SK-N-SH treated with all-trans-retinoic acid at 6 μM for 48 hours (cell line): ENCODE data around the gene HOXA2.

Experiments used
- ATAC-seq: fragments of 200-7000 bp; cut with Tn5 transposase; 3 replicates; pipeline ENCODE4 v1.9.1; 2020; ENCODE audit warnings: mild to moderate bottlenecking, moderate library complexity
- ARNTL ChIP-seq: fragments of 450-650 bp; formaldehyde crosslinking; IDR thresholded peaks from 2 replicates; pipeline ENCODE4 v1.5.0; 2020; ENCODE audit warnings: low read depth, mild to moderate bottlenecking, moderate library complexity, borderline replicate concordance
- BACH2 ChIP-seq: fragments of 250-450 bp; sonication (Bioruptor Pico); IDR thresholded peaks from 2 replicates; pipeline ENCODE4 v1.9.0; 2021; ENCODE audit warnings: mild to moderate bottlenecking, borderline replicate concordance
- CSDC2 ChIP-seq: fragments of 250-450 bp; sonication (Bioruptor Pico); IDR thresholded peaks from 2 replicates; pipeline ENCODE4 v1.5.0; 2020; ENCODE audit warnings: mild to moderate bottlenecking, moderate library complexity
- ESRRG ChIP-seq: fragments of 250-450 bp; sonication (Bioruptor Pico); IDR thresholded peaks from 2 replicates; pipeline ENCODE4 v1.6.1; 2021; ENCODE audit warnings: mild to moderate bottlenecking
- GLIS3 ChIP-seq: fragments of 250-450 bp; sonication (Bioruptor Pico); IDR thresholded peaks from 2 replicates; pipeline ENCODE4 v1.5.0; 2020; ENCODE audit warnings: mild to moderate bottlenecking, moderate library complexity
- ISL1 ChIP-seq: fragments of 250-450 bp; sonication (Bioruptor Pico); IDR thresholded peaks from 2 replicates; pipeline ENCODE4 v2.1.2; 2022; ENCODE audit warnings: mild to moderate bottlenecking, moderate library complexity
- OSR1 ChIP-seq: fragments of 250-450 bp; sonication (Bioruptor Pico); IDR thresholded peaks from 2 replicates; pipeline ENCODE4 v1.8.0; 2022; ENCODE audit warnings: moderate library complexity, mild to moderate bottlenecking, inconsistent platforms
- PATZ1 ChIP-seq: fragments of 250-450 bp; sonication (Bioruptor Pico); IDR thresholded peaks from 2 replicates; pipeline ENCODE4 v1.8.0; 2020; ENCODE audit warnings: mild to moderate bottlenecking, moderate library complexity, borderline replicate concordance
- PPARA ChIP-seq: fragments of 250-450 bp; sonication (Bioruptor Pico); IDR thresholded peaks from 2 replicates; pipeline ENCODE4 v1.5.0; 2020; ENCODE audit warnings: mild to moderate bottlenecking, borderline replicate concordance
- RARB ChIP-seq: fragments of 250-450 bp; sonication (Bioruptor Pico); IDR thresholded peaks from 2 replicates; pipeline ENCODE4 v1.8.0; 2021; ENCODE audit warnings: mild to moderate bottlenecking, moderate library complexity
- TCF4 ChIP-seq: fragments of 250-450 bp; sonication (Bioruptor Pico); IDR thresholded peaks from 2 replicates; pipeline ENCODE4 v1.8.0; 2021; ENCODE audit warnings: mild to moderate bottlenecking, moderate library complexity, borderline replicate concordance
- ZC3H10 ChIP-seq: fragments of 250-450 bp; sonication (Bioruptor Pico); IDR thresholded peaks from 2 replicates; pipeline ENCODE4 v1.5.1; 2021; ENCODE audit warnings: mild to moderate bottlenecking, moderate library complexity
- ZFP30 ChIP-seq: fragments of 450-650 bp; formaldehyde crosslinking; IDR thresholded peaks from 2 replicates; pipeline ENCODE4 v1.5.0; 2022; ENCODE audit warnings: mild to moderate bottlenecking, moderate library complexity
- ZNF565 ChIP-seq: fragments of 450-650 bp; formaldehyde crosslinking; conservative IDR thresholded peaks from 2 replicates; pipeline ENCODE4 v1.5.0; 2020; ENCODE audit warnings: low read depth, mild to moderate bottlenecking, moderate library complexity
- ZNF70 ChIP-seq: fragments of 450-650 bp; formaldehyde crosslinking; IDR thresholded peaks from 2 replicates; pipeline ENCODE4 v1.5.0; 2020; ENCODE audit warnings: mild to moderate bottlenecking, moderate library complexity
- ZNF8 ChIP-seq: fragments of 450-650 bp; formaldehyde crosslinking; IDR thresholded peaks from 2 replicates; pipeline ENCODE4 v1.5.0; 2020; ENCODE audit warnings: mild to moderate bottlenecking, moderate library complexity
- TF ChIP-seq, protein P1 (sequence below): fragments of 250-450 bp; sonication (Bioruptor Pico); IDR thresholded peaks from 2 replicates; pipeline ENCODE4 v1.5.0; 2020; ENCODE audit warnings: mild to moderate bottlenecking, moderate library complexity
- TF ChIP-seq, protein P2 (sequence below): fragments of 250-450 bp; sonication (Bioruptor Pico); IDR thresholded peaks from 2 replicates; pipeline ENCODE4 v1.5.1; 2021; ENCODE audit warnings: mild to moderate bottlenecking, moderate library complexity

The HOXA2 gene

DNA sequence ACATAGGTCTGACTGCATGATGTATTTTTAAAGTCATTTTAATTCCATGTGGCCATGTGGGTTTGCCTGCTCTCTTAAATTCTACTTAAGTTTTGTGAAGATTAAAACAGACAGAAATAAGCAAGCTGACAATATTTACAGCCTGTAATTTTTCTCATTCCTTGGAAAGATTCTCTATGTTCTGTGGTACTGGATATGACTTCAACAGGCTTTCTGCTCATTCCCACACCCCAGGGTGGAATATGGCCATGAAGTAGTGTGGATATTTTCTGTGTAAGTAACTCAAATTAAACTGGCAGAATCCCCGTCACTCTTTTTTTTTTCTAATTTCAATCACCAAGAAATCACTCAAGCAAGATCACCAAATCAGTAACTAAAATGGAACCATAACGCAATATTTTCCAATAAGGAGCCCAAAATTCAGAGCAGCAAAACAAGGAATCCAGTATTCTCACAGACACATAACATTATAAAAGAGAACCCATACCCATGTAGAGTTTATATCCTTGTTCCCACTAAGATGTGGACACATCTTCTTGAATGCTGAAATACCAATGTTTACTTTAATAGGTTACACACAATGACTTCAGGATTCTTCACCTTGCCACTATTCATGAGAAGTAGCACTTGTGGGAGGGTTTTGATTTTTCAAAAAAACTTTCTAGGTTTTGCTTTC, 35.3 kb upstream of the HOXA2 start:
- no peak for TF ChIP-seq ARNTL (CRISPR knock-in tag)
- no peak for TF ChIP-seq CSDC2 (CRISPR knock-in tag)
- no peak for TF ChIP-seq ESRRG
- TF ChIP-seq OSR1 (CRISPR knock-in tag) = no peak
- TF ChIP-seq, protein P1, sequence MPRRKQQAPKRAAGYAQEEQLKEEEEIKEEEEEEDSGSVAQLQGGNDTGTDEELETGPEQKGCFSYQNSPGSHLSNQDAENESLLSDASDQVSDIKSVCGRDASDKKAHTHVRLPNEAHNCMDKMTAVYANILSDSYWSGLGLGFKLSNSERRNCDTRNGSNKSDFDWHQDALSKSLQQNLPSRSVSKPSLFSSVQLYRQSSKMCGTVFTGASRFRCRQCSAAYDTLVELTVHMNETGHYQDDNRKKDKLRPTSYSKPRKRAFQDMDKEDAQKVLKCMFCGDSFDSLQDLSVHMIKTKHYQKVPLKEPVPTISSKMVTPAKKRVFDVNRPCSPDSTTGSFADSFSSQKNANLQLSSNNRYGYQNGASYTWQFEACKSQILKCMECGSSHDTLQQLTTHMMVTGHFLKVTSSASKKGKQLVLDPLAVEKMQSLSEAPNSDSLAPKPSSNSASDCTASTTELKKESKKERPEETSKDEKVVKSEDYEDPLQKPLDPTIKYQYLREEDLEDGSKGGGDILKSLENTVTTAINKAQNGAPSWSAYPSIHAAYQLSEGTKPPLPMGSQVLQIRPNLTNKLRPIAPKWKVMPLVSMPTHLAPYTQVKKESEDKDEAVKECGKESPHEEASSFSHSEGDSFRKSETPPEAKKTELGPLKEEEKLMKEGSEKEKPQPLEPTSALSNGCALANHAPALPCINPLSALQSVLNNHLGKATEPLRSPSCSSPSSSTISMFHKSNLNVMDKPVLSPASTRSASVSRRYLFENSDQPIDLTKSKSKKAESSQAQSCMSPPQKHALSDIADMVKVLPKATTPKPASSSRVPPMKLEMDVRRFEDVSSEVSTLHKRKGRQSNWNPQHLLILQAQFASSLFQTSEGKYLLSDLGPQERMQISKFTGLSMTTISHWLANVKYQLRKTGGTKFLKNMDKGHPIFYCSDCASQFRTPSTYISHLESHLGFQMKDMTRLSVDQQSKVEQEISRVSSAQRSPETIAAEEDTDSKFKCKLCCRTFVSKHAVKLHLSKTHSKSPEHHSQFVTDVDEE (CRISPR knock-in tag) = no peak
- no peak for TF ChIP-seq ZFP30
- no peak for TF ChIP-seq ISL1 (CRISPR knock-in tag)
- TF ChIP-seq PATZ1 = no peak
- no peak for TF ChIP-seq BACH2
- no peak for TF ChIP-seq GLIS3 (CRISPR knock-in tag)
- TF ChIP-seq ZNF8 (CRISPR knock-in tag) = no peak
- no peak for TF ChIP-seq PPARA
- no peak for TF ChIP-seq ZNF70 (CRISPR knock-in tag)
- TF ChIP-seq, protein P2, sequence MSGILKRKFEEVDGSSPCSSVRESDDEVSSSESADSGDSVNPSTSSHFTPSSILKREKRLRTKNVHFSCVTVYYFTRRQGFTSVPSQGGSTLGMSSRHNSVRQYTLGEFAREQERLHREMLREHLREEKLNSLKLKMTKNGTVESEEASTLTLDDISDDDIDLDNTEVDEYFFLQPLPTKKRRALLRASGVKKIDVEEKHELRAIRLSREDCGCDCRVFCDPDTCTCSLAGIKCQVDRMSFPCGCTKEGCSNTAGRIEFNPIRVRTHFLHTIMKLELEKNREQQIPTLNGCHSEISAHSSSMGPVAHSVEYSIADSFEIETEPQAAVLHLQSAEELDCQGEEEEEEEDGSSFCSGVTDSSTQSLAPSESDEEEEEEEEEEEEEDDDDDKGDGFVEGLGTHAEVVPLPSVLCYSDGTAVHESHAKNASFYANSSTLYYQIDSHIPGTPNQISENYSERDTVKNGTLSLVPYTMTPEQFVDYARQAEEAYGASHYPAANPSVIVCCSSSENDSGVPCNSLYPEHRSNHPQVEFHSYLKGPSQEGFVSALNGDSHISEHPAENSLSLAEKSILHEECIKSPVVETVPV (CRISPR knock-in tag) = no peak
- TF ChIP-seq ZNF565 = no peak
- no peak for TF ChIP-seq RARB (CRISPR knock-in tag)
- ATAC-seq = no peak

- TF ChIP-seq, protein P2 (CRISPR knock-in tag) = no peak
- ATAC-seq = no peak
Measured at GRCh38 chr7:27134392-27134791, 31.9 kb upstream of the HOXA2 start.

GRCh38 chr7:27133409-27134231, 31.1 kb upstream of the HOXA2 start:
- no peak for TF ChIP-seq ZFP30
- TF ChIP-seq ZNF8 (CRISPR knock-in tag) = no peak
- TF ChIP-seq ZNF565 = no peak
- TF ChIP-seq TCF4 = no peak
- TF ChIP-seq ZC3H10 (CRISPR knock-in tag) = no peak
- TF ChIP-seq ARNTL (CRISPR knock-in tag) = no peak
- no peak for TF ChIP-seq PATZ1
- TF ChIP-seq, all 23 proteins: peak for 0
- ATAC-seq = no peak

DNA sequence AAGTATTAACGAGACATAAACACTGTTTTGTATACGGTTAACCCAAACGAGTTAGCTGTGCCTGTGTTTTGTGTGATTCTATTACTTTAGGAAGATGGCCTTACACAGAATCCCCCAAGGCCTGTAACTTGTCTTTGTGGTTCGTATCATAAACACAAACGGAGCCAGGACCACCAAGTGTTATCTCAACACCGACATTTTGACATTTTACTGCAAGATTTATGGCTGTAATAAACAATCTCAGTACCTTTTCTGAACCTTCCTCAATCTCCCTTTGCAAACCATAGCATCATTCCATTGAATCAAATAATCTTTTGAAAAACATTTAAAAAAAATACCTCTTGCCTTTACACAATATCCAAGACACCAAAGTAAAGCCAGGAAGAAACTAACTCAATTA, 30.5 kb upstream of the HOXA2 start:
- TF ChIP-seq TCF4 = no peak
- TF ChIP-seq PPARA = no peak
- no peak for ATAC-seq
